GM18517 (cell line): ENCODE results near the gene ALG8.
A peak's percentile ranks its signal among the peaks of the same experiment; 100 is the strongest.
"Not testable (repeated sequence)": the region's sequence is repeated elsewhere in the genome, so short reads cannot be mapped to it uniquely, and the experiment has no call there.

Experiments used
- ATAC-seq: cut with Tn5 transposase; IDR thresholded peaks from one replicate; pipeline ENCODE4 v1.9.1; 2021; ENCODE audit warnings: mild to moderate bottlenecking, moderate library complexity; ENCODE audit not compliant: unreplicated experiment

ALG8 gene

GRCh38 chr11:78109081-78110015 is 30.1 kb downstream of the ALG8 start:
- ATAC-seq, result no peak

DNA sequence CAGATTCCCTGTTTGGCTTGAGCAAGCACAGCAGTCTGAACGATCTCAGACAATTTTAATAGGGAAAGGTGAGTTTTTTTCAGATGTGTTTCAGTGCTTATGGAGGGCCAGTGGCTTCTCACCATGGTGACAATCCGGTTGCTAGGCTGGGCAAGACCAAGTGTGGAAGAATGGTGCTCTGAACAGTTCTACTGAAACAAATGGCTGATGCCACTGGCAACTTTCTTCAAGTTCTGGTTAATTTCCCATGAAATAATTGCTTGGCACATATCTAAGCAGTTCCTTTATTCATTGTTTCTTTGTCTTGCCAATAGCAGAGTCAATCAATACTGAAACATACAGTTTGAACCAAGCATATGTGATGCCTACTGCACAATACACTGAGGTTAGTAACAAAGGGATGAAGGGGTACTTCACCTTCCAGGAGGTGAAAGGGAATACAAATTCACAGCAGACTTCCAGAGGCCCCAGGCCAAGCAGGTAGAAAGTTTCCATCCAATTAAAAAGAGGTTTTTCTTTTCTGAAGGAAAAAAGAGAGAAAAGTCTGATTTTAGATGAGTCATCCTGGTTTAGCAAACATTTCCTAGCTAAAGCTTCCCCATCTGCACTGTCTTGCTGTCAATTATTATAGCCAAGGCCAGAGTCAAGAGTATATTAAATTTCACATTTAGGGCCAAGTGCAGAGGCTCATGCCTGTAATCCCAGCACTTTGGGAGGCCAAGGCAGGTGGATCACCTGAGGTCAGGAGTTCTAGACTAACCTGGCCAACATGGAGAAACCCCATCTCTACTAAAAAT is 38.6 kb downstream of the ALG8 start:
- no peak for ATAC-seq

DNA sequence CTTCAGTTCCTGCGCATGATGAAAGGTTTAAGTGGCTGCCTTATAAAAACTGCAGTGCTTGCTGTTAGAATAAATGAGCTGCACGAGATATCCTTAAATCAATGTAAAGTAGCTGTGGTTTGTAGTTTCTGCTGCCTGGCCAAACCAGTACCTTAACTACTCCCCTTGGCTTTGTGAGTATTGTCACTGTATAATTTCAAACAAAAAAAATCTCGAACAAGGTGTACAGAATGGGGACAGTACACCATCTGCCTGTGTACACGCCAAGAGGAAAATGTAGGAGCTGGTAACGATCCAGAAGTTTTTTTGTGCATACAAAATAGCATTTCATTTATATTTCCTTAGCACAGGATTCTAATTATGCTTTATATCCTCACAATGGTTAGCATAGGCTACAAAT is 39.2 kb downstream of the ALG8 start:
- ATAC-seq, result no peak

GRCh38 chr11:78099666-78100065 is 39.8 kb downstream of the ALG8 start:
- no peak for ATAC-seq

- no peak for ATAC-seq
These were observed 41.6 kb downstream of the ALG8 start for GRCh38 chr11:78097666-78098385.

DNA sequence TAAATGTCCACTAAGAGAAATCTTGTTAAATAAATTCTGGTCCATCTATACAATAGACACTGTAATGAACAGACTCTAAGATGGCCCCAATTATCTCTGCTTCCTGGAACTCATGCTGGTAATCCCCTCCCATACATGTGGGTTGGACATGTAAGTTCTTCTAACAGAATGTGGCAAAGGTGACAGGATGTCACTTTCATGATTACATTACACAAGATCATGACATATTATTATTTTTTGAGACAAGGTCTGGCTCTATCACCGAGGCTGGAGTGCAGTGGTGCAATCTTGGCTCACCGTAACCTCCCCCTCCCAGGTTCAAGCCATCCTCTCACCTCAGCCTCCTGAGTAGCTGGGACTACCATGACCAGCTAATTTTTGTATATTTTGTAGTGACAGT is 45.2 kb downstream of the ALG8 start:
- no peak for ATAC-seq

- ATAC-seq, result not testable (repeated sequence)
These were observed 52.8 kb downstream of the ALG8 start for GRCh38 chr11:78086521-78087074.

- ATAC-seq, result no peak
These were observed 53.5 kb downstream of the ALG8 start for GRCh38 chr11:78085972-78086371.

GRCh38 chr11:78084506-78084905 is 54.9 kb downstream of the ALG8 start:
- ATAC-seq, result not testable (repeated sequence)

DNA sequence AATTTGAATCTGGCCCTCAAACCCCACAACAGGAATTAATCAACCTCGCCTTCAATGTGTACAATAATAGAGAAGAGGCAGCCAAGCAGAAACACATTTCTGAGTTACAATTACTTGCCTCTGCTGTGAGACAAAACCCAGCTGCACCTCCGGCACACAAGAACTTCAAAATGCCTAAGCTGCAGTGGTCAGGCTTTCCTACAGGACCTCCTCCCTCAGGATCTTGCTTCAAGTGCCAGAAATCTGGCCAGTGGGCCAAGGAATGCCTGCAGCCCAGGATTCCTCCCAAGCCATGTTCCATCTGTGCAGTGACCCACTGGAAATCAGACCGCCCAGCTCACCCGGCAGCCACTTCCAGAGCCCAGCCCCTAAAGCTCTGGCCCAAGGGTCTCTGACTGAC is 56.4 kb downstream of the ALG8 start:
- ATAC-seq, result no peak

DNA sequence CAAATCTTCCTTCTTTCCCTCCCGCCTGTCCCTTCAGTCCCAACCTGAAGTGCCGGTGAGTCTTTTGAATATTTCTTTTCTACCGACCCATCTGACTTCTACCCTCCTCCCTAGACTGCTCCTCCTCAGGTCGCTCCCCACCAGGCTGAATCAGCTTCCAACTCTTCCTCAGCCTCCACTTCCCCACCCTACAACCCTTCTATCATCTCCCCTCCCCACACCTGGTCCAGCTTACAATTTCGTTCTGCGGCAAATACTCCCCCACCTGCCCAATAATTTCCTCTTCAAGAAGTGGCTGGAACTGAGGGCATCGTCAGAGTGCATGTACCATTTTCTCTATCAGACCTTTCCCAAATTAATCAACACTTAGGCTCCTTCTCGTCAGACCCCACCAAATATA is 57.3 kb downstream of the ALG8 start:
- no peak for ATAC-seq

DNA sequence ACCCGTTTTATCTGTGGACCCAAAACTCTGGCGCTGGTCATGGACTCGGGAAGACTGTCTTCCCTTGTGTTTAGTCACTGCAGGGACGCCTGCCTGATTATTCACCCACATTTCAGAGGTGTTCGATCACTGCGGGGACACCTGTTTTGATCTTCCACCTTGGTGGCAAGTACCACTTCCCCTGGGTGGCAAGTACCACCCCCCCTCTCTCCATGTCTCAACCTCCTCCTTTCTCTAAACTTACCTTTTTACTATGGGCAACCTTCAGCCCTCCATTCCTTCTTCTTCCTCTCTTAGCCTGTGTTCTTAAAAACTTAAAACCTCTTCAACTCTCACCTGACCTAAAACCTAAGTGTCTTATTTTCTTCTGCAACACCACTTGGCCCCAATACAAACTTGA is 57.8 kb downstream of the ALG8 start:
- ATAC-seq, result no peak

DNA sequence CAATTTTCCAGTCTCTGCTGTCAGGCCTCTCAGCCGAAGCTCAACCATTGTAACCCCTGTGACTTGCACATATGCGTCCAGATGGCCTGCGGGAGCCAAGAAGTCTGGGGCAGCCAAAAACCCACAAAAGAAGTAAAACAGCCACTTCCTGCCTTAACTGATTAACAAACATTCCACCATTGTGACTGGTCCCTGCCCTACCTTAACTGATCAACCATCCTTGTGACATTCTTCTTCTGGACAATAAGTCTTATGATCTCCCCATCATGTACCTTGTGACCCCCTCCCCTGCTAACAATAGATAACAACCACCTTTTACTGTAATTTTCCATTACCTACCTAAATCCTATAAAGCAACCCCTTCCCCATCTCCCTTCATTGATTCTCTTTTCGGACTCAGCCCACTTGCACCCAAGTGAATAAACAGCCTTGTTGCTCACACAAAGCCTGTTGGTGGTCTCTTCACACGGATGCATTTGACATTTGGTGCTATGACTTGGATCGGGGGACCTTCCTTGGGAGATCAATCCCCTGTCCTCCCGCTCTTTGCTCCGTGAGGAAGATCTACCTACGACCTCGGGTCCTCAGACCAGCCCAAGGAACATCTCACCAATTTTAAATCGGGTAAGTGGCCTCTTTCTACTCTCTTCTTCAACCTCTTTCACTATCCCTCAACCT is 58.5 kb downstream of the ALG8 start:
- no peak for ATAC-seq

DNA sequence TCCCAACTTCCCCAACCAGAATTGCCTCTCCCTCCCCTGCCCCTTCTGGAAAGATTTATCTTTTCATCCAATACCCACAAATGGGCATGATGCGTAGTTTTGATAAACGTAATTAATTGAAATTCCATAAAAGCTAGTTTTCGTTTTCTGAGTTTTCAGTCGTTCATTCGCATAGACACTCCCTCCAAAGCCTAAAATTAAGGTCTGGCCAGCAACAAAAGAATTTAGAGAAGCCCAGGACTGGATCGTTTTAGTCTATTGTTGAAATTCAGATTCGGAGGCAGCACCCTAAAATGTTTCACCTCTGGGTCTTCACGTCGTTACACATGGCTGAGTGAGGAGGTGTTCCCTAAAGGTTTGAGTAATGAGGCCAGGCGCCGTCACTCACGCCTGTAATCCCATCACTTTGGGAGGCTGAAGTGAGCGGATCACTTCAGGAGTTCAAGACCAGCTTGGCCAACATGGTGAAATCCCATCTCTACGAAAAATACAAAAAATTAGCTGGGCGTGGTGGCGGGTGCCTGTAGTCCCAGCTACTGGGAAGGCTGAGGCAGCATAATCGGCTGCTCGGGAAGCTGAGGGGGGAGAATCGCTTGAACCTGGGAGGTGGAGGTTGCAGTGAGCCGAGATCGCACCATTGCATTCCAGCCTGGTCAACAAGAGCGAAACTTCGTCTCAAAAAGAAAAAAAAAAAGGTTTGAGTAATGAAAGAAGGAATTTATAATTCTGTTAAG is 59.2 kb downstream of the ALG8 start:
- ATAC-seq, result no peak

DNA sequence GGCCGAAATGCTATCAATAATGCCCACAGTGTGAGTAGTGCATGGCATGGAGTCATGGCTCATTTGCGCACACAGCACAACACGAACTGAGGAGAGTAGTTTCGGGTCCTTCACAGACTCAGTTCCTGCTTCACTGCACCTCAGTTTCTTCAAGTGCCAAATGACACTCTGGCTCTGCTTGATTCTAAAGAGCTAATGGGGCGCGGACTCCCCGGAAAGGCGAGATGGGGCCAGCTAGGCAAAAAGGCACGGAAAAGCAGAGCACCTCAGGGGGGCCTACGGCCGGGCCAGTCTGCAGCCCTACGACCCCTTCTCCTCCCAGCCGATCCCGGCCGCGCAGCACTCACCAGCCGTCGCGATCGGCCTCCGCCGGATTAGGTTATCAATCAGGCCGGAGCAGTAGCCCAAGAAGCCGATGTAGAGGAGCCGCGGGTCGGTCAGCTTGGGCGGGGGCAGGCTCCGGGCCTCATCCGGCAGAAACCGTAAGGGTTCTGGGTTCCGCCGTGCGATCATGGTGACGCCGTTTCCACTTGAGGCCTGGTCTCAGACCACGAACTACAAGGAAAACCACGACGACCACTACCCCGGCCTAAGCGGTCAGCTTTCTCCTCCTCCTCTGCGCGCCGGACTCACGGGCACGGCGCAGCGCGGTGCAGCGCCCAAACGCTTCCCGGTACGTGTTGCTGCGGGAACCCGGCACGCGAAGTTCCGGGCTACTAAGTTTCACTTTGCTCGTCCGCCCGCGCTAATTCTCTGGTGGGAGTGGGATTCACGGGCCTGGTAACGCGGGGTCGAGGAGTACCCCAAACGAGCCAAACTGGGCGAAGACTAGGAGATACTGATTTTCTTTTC is 60.0 kb downstream of the ALG8 start, which contains the start of gene NDUFC2:
Gene NDUFC2, minus strand, starts transcription at position 631 of the 852 bp plus-strand sequence. Its CDS starts 118 bp downstream, at position 513.
- ATAC-seq, result peak; percentile 73

- ATAC-seq, result no peak
These were observed 60.9 kb downstream of the ALG8 start for GRCh38 chr11:78078218-78079167.

DNA sequence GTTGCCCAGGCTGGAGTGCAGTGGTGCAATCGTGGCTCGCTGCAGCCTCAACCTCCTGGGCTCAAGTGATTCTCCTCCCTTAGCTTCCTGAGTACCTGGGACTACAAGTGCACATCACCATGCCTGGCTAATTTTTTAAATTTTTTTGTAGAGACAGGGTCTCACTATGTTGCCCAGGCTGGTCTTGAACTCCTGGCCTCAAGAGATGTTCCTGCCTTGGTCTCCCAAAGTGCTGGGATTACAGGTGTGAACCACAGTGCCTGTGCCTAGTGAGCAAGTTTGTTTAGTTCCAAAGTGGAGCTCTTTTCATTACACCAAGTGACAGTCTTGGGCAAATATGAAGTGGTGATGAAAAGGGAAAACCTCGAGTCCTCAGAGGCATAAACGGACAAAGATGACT is 61.8 kb downstream of the ALG8 start:
- ATAC-seq, result not testable (repeated sequence)
